Naive thymus-derived CD8-positive, alpha-beta T cell (primary cell): Measurements from ENCODE around the gene ASCL3. TPM values are rescaled to one million over a fixed set of nuclear protein-coding genes. Genes with fewer than 3 reads are reported as not detected.

Experiments
- ATAC-seq, 2 donors: fragments of 150-1000 bp; cut with Tn5 transposase in 1 of 2; sonication (Bioruptor Pico), chemical (Tn5 transposase) in 1 of 2; 1 replicate in 1 of 2; 2 replicates in 1 of 2; pipeline ENCODE4 v1.10.0; 2021; ENCODE audit warnings: mild to moderate bottlenecking in 2 of 2, moderate library complexity in 2 of 2
- POLR2A ChIA-PET: fragments of 350-600 bp; sonication (Branson Sonifier 250); formaldehyde crosslinking; loops from one replicate; lab custom pipeline; 2021; ENCODE audit warnings: antibody characterized with exemption; lab: Charles Lee
- DNase-seq, 10 donors: peaks; one replicate each; pipeline versions ENCODE4 v3.0.0 to v3.0.0-alpha.2; 2020 to 2022
- H3K27ac Mint-ChIP-seq, 10 donors: one replicate each; pipeline ENCODE4 v1.8.0; 2020 to 2022; ENCODE audit warnings: mild to moderate bottlenecking in 10 of 10, mixed read lengths in 10 of 10, moderate library complexity in 4 of 10, inconsistent platforms in 1 of 10
- H3K27me3 Mint-ChIP-seq, 5 donors: one replicate each; pipeline ENCODE4 v1.8.0; 2021 to 2022; ENCODE audit warnings: mixed read lengths in 5 of 5
- H3K36me3 Mint-ChIP-seq, 3 donors: one replicate each; pipeline ENCODE4 v1.8.0; 2020 to 2022; ENCODE audit warnings: mixed read lengths in 3 of 3, mild to moderate bottlenecking in 2 of 3, inconsistent platforms in 1 of 3
- H3K4me1 Mint-ChIP-seq, 4 donors: one replicate each; pipeline ENCODE4 v1.8.0; 2021 to 2022; ENCODE audit warnings: mixed read lengths in 4 of 4
- H3K4me3 Mint-ChIP-seq, 10 donors: one replicate each; pipeline ENCODE4 v1.8.0; 2020 to 2022; ENCODE audit warnings: mild to moderate bottlenecking in 10 of 10, mixed read lengths in 10 of 10, moderate library complexity in 6 of 10, inconsistent platforms in 1 of 10
- H3K9me3 Mint-ChIP-seq, 9 donors: one replicate each; pipeline ENCODE4 v1.8.0; 2020 to 2022; ENCODE audit warnings: mixed read lengths in 9 of 9, mild to moderate bottlenecking in 3 of 9, inconsistent platforms in 1 of 9, moderate library complexity in 1 of 9
- polyA plus RNA-seq, 3 donors: library from polyadenylated mRNA; unstranded; fragments of 300-500 nt; fragmentation: Illumina TruSeq; gene quantifications; one replicate each; pipeline ENCODE4 v1.2.3, GENCODE V29; 2021
- total RNA-seq, 8 experiments: library from RNA in 2 of 8; stranded (reverse) in 2 of 8; gene quantifications; one replicate each; pipeline ENCODE4 v1.2.3 and lab custom pipeline; 2021 to 2026

Gene ASCL3
- total and polyA plus RNA-seq, 5 experiments from 2014 or later: not detected

DNA sequence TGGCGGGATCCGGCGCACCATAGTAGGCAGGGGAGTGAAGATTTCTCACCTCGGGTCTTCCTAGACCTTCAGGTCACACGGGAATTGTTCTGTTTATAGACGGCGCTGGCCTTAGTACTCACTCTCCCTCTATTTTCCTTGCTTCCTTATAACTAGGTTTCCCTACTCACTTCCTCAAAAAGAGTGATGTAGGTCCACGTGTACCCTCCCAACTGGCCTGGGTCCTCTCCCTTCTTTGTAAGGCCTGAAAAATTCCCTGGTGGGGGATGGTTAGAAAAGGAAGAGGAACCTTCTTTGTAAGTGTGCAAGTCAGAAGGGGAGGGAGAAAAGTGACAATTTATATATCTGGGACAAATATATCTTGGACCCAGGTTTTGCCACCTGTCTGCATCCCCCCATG is 24.4 kb upstream of the ASCL3 start:
- Mint-ChIP-seq H3K27me3 (no peaks in the 10 kb centered on the region), H3K9me3 (no peaks in the 10 kb centered on the region), H3K4me3 (no peak overlapping the region), H3K36me3 (peaks cover 0 to 20% (median 0%) of the 10 kb centered on the region in 3 donors), H3K27ac (peak overlapping the region in 4 of 10 donors; percentile 7 to 70 (median 32)), H3K4me1 (peaks cover 12 to 27% (median 26%) of the 10 kb centered on the region in 4 donors)
- POLR2A ChIA-PET: interaction anchor here (0.7 kb wide), 1 partner anchor 53 kb away, joined by 3 read pairs; no protein-coding TSS in a partner anchor
- ATAC-seq (no peak), DNase-seq (no peak)

DNA sequence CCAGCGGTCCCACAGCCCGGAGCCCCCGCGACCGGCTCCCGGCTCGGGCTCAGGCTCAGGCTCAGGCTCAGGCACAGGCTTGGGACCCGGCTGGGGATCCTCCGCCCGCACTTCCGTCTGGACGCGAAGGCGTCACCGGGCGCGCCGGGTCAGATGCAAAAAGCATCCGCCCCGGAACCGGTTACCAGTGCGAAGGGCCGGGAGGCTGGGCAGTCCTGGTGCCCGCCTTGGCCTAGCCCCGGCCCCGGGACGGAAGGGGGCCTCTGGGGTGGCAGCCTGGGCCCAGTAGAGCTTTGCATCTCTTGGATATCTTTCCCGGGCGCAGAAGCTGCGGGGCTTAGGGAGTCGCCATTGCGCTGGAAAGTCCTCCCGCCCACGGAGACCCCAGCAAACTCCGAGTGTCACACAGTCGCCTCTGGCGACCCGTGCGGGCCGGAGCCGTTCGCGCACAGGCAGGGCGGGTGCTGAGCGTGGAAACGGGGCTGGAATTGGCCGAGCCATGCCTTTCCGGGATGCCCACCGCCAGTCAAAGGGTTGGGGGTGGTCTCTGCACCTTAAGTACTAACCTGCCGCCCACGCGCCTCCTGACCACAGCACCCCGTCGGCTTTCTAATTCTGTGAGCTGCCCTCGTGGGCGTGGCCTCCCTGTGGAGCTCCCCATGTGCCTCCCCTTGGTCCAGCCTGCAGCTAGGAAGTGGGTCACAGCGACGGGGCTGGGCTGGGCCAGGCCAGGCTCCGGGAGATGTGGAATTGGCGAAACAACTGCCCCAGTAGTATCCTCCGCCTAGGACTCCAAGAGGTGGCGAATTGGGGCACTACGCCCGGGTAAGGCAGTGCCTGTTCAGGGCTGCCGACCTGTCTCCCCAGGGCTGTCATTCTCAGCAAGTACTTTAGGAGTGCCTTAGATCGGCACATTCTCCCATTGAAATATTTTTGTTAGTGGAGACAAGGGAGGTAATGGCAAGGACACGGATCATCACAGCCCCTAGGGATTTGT is 21.8 kb upstream of the ASCL3 start, which contains the start of gene TMEM9B:
TMEM9B (minus strand) TSS at position 119 of the 997 bp plus-strand sequence. CDS start 129 bp downstream, outside the sequence.
- DNase-seq: peak; percentile 50 to 84 (median 71)
- POLR2A ChIA-PET: interaction anchor here (0.6 to 2.3 kb wide), 16 partner anchors 8 to 1492 kb away, joined by 3 to 23 read pairs (median 3); partner anchors contain the start of genes AKIP1, EIF3F, NRIP3 and RPL27A
- H3K27ac Mint-ChIP-seq: peak within 1 kb of the TSS; percentile 97 to 99 (median 98)
- no peaks in the 10 kb centered on the region for H3K9me3 Mint-ChIP-seq
- H3K36me3 Mint-ChIP-seq: peaks cover 0 to 16% (median 0%) of the 10 kb centered on the region in 3 donors
- ATAC-seq: peak; percentile 66 to 82
- H3K4me1 Mint-ChIP-seq: peaks cover 16 to 43% (median 37%) of the 10 kb centered on the region in 4 donors
- H3K27me3 Mint-ChIP-seq: no peaks in the 10 kb centered on the region
- H3K4me3 Mint-ChIP-seq: peak within 1 kb of the TSS; percentile 94 to 100 (median 98)

DNA sequence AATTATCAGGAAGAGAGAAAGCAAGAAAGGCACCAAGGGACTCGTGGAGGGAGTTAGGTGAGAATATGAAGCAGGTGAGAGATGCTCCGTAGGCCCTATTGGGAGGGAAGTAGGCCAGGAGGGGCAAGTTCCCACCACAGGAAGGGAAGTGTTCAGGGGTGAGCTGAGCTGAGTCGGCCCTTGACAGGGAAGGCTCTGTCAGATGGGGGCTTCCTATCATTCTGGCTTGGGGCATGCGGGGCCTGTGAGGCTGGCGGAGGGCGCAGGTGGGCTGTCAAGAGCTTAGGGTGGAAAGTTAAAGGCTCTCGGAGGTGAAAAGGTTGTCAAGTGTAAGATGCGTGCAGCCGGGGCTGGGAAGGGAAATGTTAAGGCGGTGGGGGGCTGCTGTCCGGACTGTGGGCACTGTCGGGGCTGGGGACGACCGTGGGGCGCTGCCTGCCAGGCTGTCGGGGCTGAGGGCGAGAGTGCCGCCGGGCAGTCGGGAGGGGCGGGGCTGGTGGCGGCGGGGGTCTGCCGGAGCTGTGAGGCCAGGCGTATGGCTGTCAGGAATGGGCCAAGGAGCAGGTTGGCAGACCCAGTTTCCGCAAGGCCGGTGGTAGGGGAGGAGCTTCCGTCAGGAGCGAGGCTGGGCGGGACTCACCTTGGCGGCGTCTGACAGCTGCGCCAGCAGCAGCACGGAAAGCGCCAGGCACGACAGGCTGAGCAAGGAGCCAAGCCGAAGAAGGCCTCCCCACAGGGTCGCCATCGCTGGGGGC is 20.9 kb upstream of the ASCL3 start:
- H3K9me3 Mint-ChIP-seq: no peaks in the 10 kb centered on the region
- peak; percentile 81 to 83 for ATAC-seq
- POLR2A ChIA-PET: interaction anchor here (0.6 to 2.3 kb wide), 15 partner anchors 9 to 977 kb away, joined by 3 to 23 read pairs (median 3); partner anchors contain the start of genes AKIP1, EIF3F, NRIP3 and RPL27A
- peaks cover 0 to 17% (median 0%) of the 10 kb centered on the region in 3 donors for H3K36me3 Mint-ChIP-seq
- peak overlapping the region; percentile 97 to 99 (median 98) for H3K27ac Mint-ChIP-seq
- peaks cover 16 to 49% (median 40%) of the 10 kb centered on the region in 4 donors for H3K4me1 Mint-ChIP-seq
- H3K27me3 Mint-ChIP-seq: no peaks in the 10 kb centered on the region
- DNase-seq: peak; percentile 57 to 86 (median 73)
- H3K4me3 Mint-ChIP-seq: peak overlapping the region; percentile 94 to 100 (median 98)

DNA sequence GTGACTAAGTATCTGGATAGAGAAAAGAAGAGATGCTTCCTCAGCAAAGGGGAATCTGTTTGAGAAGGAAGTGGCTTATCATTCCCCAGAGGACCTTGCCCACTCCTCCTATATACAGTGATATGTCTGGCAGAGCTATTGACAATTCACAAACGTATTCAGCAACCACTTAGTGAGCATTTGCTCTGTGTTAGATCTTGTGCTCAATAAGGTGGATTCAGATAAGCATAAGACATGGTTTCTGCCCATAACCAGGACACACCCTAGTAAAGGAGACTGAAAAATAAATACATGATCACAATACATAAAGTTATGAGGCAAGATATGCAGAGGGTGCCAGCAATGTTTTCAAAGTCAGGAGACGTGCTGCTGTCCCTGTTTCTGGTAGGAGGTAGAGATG is 20.0 kb upstream of the ASCL3 start:
- Mint-ChIP-seq H3K4me3 (peak overlapping the region; percentile 85 to 100 (median 98)), H3K9me3 (no peaks in the 10 kb centered on the region), H3K36me3 (peaks cover 0 to 17% (median 0%) of the 10 kb centered on the region in 3 donors), H3K4me1 (peaks cover 16 to 51% (median 40%) of the 10 kb centered on the region in 4 donors), H3K27me3 (no peaks in the 10 kb centered on the region), H3K27ac (peak overlapping the region; percentile 79 to 99 (median 98))
- DNase-seq (no peak), ATAC-seq (no peak)
- POLR2A ChIA-PET: interaction anchor here (2.1 to 2.3 kb wide), 3 partner anchors 52 to 280 kb away, joined by 7 to 23 read pairs (median 20); partner anchors contain the start of genes AKIP1, RPL27A and TRIM66

DNA sequence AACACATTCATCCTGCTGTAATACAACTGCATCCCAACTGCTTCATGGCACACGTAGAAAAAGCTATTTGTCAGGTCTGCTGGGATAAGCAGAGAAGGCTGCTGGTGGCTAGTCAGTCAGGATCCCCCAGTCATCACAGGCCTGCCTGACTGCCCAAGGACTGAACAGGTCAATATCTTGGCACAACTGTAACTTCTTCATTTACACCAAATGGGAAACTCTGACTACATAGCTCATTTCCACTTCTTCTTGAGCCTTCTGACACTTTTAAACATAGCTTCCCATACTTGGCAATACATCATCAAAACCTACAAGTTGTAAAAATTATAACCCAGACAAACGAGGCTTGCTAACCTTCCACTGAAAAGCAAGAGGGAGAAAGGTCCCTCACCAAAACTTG is 18.6 kb upstream of the ASCL3 start:
- peaks cover 17 to 55% (median 45%) of the 10 kb centered on the region in 4 donors for H3K4me1 Mint-ChIP-seq
- no peak for DNase-seq
- peak overlapping the region in 1 of 10 donors; percentile 5 for H3K4me3 Mint-ChIP-seq
- peak overlapping the region in 3 of 10 donors; percentile 9 to 76 (median 47) for H3K27ac Mint-ChIP-seq
- peaks cover 0 to 17% (median 0%) of the 10 kb centered on the region in 3 donors for H3K36me3 Mint-ChIP-seq
- no peaks in the 10 kb centered on the region for H3K27me3 Mint-ChIP-seq
- ATAC-seq: no peak
- no peaks in the 10 kb centered on the region for H3K9me3 Mint-ChIP-seq
- POLR2A ChIA-PET: interaction anchor here (0.6 to 1.6 kb wide), 3 partner anchors 10 to 299 kb away, joined by 4 to 5 read pairs (median 5); no protein-coding TSS in a partner anchor

DNA sequence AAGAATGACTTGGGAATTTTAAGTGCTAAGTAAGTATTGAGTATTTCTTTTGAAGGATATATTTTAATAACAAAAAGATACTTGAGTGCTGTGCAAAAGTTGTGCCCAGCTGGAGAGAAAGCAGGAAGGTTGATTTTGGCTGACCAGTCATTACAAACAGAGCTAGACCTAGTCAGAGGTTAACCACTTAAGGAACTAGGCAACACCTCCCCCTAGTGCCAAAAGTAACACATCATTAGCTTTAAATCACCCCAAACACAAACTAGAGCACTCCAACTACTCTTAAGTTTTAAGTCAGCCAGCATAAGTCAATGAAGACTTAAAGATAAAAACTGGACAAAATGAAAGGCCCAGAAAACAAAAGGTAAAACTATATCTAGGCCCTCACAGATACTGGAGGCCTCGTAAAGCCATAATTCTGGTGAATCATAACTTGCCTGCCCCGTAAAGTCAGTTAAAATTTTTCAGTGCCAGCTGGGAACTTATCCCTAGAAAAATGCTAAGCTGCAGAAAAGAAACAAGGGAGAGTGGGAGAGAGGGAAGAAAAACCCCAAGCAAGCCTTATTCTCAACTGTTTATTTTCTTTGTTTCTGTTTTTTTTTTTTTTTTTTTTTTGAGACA is 16.8 kb upstream of the ASCL3 start:
- DNase-seq (peak in 6 of 10 donors; percentile 4 to 41 (median 13)), ATAC-seq (no peak)
- no peaks in the 10 kb centered on the region for H3K9me3 Mint-ChIP-seq
- no peaks in the 10 kb centered on the region for H3K27me3 Mint-ChIP-seq
- POLR2A ChIA-PET: interaction anchor here (0.6 to 1.6 kb wide), 6 partner anchors 9 to 1336 kb away, joined by 3 to 5 read pairs (median 4); partner anchors contain the start of genes RPL27A and TRIM66
- H3K4me1 Mint-ChIP-seq: peaks cover 15 to 43% (median 35%) of the 10 kb centered on the region in 4 donors
- H3K27ac Mint-ChIP-seq: peak overlapping the region in 2 of 10 donors; percentile 6 to 24
- no peak overlapping the region for H3K4me3 Mint-ChIP-seq
- peaks cover 0 to 33% (median 0%) of the 10 kb centered on the region in 3 donors for H3K36me3 Mint-ChIP-seq

DNA sequence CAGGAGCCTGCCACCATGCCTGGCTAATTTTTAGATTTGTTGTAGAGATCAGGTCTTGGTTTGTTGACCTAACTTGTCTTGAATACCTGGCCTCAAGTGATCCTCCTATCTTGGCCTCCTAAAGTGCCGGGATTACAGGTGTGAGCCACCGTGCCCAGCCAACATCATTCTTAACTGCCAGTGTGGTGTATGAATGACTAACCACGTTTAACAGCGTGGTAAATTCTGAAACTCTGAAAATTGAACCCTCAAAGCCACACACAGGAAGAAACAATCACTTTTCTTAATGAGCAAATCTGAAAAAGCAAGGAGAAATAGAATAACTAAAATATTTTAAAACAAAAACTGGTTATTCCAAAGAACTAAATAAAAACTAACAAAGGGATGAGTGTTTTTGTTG is 14.0 kb upstream of the ASCL3 start:
- POLR2A ChIA-PET: no interaction called here
- H3K4me1 Mint-ChIP-seq: peaks cover 7 to 29% (median 18%) of the 10 kb centered on the region in 4 donors
- peaks cover 0 to 57% (median 10%) of the 10 kb centered on the region in 3 donors for H3K36me3 Mint-ChIP-seq
- no peak overlapping the region for H3K4me3 Mint-ChIP-seq
- H3K27me3 Mint-ChIP-seq: no peaks in the 10 kb centered on the region
- peak overlapping the region in 4 of 10 donors; percentile 8 to 66 (median 34) for H3K27ac Mint-ChIP-seq
- H3K9me3 Mint-ChIP-seq: no peaks in the 10 kb centered on the region
- no peak for ATAC-seq
- no peak for DNase-seq

DNA sequence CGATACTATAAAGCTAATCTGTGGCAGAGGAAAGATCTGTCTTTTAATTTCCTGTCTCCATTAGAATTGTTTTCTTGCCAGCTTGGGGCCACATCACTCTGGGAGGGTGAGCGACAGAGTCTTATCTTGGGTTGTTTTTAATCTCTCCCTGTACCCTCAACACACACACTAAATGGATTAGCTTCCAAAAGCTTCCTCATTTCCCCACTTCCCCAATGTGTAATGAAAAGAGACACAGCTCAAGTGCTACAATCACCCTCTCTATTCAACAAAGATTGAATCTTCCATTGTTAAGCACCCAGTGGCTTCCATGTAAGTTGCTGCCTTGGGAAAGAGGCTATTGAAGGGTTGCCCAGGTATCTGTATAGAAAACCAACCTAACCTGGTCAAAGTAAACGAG is 6.1 kb upstream of the ASCL3 start:
- POLR2A ChIA-PET: interaction anchor here (0.5 to 0.7 kb wide), 2 partner anchors 15 to 34 kb away, joined by 3 read pairs; partner anchors contain the start of gene TMEM9B
- Mint-ChIP-seq H3K4me1 (peaks cover 0 to 3% (median 0%) of the 10 kb centered on the region in 4 donors), H3K36me3 (peaks cover 10 to 74% (median 26%) of the 10 kb centered on the region in 3 donors), H3K9me3 (no peaks in the 10 kb centered on the region), H3K4me3 (no peak overlapping the region), H3K27ac (peak overlapping the region in 2 of 10 donors; percentile 64 to 65), H3K27me3 (peaks cover 0 to 1% (median 0%) of the 10 kb centered on the region in 5 donors)
- ATAC-seq (no peak), DNase-seq (no peak)

DNA sequence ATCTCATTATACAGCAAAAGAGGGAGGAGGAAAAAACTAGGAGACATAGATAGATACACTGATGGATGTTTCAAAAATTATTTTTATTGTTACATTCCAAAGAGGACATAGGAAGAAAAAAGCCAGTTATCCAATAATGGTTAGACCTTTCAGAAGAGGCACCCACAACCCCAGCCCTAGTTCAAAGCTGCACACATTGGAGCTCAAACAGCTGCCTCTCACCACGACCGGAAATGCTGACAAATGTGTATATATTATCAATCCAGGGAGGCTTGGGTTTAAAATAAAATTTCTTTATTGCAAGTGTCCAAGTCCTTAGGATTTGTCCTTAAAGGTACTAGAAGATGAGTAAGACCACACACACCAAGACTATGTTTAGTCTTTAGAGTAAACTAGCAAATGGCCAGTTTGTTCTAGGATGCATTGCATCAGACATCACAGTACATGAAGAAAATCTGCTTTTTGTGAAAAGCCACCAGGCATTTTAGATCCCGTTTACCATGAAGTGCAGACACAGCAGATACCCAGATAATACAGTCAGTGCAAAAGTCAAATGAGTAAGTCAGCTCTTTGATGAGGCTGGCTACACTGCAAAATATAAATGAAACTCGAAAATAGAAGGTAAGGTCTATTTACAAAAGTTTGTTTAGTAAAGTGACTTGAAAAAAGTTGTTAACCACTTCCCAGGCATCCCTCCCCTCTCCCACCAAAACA is 4.6 kb upstream of the ASCL3 start:
- Mint-ChIP-seq H3K27me3 (peaks cover 0 to 1% (median 0%) of the 10 kb centered on the region in 5 donors), H3K27ac (peak overlapping the region in 3 of 10 donors; percentile 29 to 57 (median 30)), H3K36me3 (peaks cover 10 to 59% (median 19%) of the 10 kb centered on the region in 3 donors), H3K9me3 (no peaks in the 10 kb centered on the region), H3K4me1 (peaks cover 0 to 3% (median 0%) of the 10 kb centered on the region in 4 donors), H3K4me3 (no peak overlapping the region)
- POLR2A ChIA-PET: no interaction called here
- ATAC-seq (no peak), DNase-seq (no peak)

DNA sequence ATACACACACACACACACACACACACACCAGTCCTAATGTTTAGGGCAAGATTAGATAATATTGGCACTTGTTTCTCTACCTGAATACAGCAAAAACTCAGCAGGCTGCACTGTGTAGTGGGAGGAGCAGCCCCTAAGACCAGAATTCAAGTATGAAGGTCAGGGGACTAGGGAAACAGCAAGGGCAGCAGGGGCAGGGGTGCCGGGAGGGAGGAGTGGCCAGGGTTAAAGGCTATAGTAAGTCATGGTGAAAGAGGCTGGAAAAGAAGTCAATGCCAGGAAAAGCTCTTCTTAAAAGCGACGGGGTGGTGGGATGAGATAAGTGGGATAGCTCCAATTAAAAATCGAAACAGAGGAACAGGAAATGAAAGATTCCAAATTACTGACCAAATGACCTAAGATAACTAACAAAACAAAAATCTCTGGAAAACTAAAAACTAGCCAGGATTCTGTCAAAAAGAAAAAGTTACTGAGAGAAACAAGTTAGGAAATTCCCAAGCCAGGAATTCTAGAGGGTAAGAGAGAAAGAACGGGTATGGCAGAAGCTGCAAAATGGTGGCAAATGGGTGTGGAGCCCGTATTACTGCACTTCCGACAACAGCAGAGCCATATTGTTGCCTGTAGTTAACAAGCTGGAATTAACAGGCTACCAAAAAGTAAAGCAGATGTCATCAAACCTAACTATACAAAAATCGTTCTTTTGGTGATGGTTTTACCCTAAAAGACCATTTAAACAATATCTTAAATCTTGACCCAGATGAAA is 1.3 kb downstream of the ASCL3 start:
- Mint-ChIP-seq H3K36me3 (peaks cover 0 to 4% (median 1%) of the 10 kb centered on the region in 3 donors), H3K9me3 (no peaks in the 10 kb centered on the region), H3K27me3 (peaks cover 0 to 6% (median 3%) of the 10 kb centered on the region in 5 donors), H3K27ac (no peak overlapping the region), H3K4me3 (no peak overlapping the region), H3K4me1 (no peaks in the 10 kb centered on the region)
- DNase-seq (no peak), ATAC-seq (no peak)
- POLR2A ChIA-PET: no interaction called here
